Measurements from ENCODE around the gene RFX8. TPM values are rescaled to one million over a fixed set of nuclear protein-coding genes. Genes with fewer than 3 reads are reported as not detected.

RFX8 gene
- total and polyA plus RNA-seq, 2 of the 4 experiments (the other 2 are of a cell fraction) = 2.9 to 5.3 TPM

DNA sequence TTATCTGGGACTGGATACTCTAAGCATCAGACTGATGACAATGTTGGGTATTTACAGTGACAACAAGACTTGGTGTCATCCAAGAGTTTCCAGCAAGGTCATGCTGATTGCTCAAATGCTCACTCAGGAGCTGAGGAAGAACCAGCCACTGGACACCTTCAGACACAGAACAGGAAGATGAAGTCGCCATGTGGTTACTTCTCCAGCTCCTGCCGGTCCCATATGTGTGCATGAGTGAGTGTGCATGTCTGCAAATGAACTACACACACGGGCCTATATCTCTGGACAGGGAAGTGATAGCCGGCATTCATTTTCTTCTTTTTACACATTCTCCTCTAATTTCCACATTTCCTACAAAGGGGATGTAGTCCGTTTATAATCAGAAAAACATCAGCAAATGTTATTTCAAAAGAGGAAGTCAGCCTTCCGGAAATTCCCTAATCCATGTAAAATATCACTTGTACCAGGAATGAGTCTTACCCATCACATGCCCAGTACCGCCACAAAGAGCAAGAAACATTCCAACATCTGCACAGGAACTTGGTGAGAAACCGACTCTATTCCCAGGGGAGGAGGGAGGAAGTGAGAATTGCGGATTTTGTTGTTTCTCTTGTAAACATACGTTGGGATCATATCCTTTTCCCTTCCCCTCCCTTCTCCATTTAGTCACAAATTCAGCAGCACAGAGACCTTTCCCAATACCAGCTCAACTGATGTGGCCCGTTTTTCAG is 10.8 kb downstream of the RFX8 start (continued):
- TF ChIP-seq MAFK (IDR thresholded peaks at IDR 0.05; ENCODE audit: low read depth, low read length) (no peak), RFX5 (IDR thresholded peaks at IDR 0.05; ENCODE audit: low read depth, low read length) (no peak)

DNA sequence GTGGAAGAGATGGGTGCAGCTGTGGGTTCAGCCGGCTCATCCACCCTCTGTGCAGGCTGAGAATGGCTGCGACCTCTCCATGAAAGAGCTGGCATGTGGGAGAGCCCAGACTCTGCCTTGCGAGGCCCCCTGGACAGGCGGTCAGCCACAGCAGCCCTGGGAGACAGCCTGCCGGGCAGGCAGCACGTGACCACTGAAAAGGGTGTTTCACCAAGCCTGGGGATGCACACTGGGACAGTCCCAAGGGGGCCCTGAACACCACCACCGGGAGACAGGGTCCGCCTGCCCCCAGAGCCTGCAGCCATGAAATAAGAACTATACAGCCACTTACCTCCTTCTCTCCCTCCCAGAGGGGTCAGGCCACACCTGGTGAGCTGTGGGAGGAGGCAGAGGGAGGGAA is 11.5 kb downstream of the RFX8 start:
- Histone ChIP-seq H4K91ac (ENCODE audit: insufficient read depth, low read depth, low read length) (peak overlapping the region; percentile 60), H2AFZ (replicated peaks; ENCODE audit: low read length, poor library complexity) (peak overlapping the region; percentile 33), H2BK20ac (ENCODE audit: low read depth, low read length) (peak overlapping the region; percentile 75), H2BK5ac (ENCODE audit: low read depth, low read length, poor library complexity, severe bottlenecking) (peak overlapping the region; percentile 69), H3K14ac (replicated peaks; ENCODE audit: low read depth, low read length) (peak overlapping the region; percentile 89), H4K5ac (ENCODE audit: low read depth, low read length) (peak overlapping the region; percentile 32; the same call in 1 of the 2 replicates), H3K9me1 (ENCODE audit: insufficient read depth, low read length) (peaks cover 39% of the 10 kb centered on the region), H4K8ac (ENCODE audit: low read depth in 2 of 2, low read length in 2 of 2) (peak overlapping the region; percentile 15 to 84; a peak in 3 of 4 replicates), H3K4me2 (ENCODE audit: low read depth, low read length) (no peak overlapping the region), H3K23ac (ENCODE audit: low read depth, low read length) (peak overlapping the region; percentile 55; the same call in 1 of the 2 replicates), H3K4me3 (ENCODE audit: insufficient read depth, low read depth, low read length) (no peak overlapping the region), H3K4ac (ENCODE audit: low read depth, low read length) (peak overlapping the region; percentile 94), H3K36me3 (ENCODE audit: control insufficient read depth, insufficient read depth, low read length) (0 out of 2 replicates have a peak, but pooled peaks cover 1% of the 10 kb centered on the region), H3K27ac (ENCODE audit: insufficient read depth, low read length) (peak overlapping the region; percentile 60), H3K18ac (ENCODE audit: low read depth, low read length) (peak overlapping the region; percentile 58; the same call in 1 of the 2 replicates), H4K20me1 (ENCODE audit: insufficient read depth, low read length) (no peaks in the 10 kb centered on the region), H2AK9ac (replicated peaks; ENCODE audit: low read depth, low read length, poor library complexity) (peak overlapping the region; percentile 48), H3K9me3 (ENCODE audit: control insufficient read depth, insufficient read depth, low read length) (no peaks in the 10 kb centered on the region), H2BK15ac (ENCODE audit: low read depth, low read length) (peak overlapping the region; percentile 79; the same call in 2 of the 3 replicates), H3K56ac (ENCODE audit: extremely low read depth, insufficient read depth, low read length) (no peak overlapping the region), H3K27me3 (ENCODE audit: control insufficient read depth, insufficient read depth, low read length) (no peaks in the 10 kb centered on the region), H2BK120ac (ENCODE audit: low read depth, low read length) (peak overlapping the region; percentile 92), H2AK5ac (ENCODE audit: low read depth, low read length) (peak overlapping the region; percentile 88), H3K4me1 (ENCODE audit: control insufficient read depth, insufficient read depth, low read length) (peaks cover 22% of the 10 kb centered on the region), H3K9ac (ENCODE audit: low read depth, low read length) (no peak overlapping the region), H3K79me1 (ENCODE audit: low read depth in 1 of 2, low read length in 2 of 2) (peaks cover 26 to 74% of the 10 kb centered on the region in 2 experiments)
- DNase-seq = no peak
- no peak for TF ChIP-seq RCOR1 (IDR thresholded peaks at IDR 0.05; ENCODE audit: insufficient replicate concordance, low read length)
- TF ChIP-seq, protein P1, sequence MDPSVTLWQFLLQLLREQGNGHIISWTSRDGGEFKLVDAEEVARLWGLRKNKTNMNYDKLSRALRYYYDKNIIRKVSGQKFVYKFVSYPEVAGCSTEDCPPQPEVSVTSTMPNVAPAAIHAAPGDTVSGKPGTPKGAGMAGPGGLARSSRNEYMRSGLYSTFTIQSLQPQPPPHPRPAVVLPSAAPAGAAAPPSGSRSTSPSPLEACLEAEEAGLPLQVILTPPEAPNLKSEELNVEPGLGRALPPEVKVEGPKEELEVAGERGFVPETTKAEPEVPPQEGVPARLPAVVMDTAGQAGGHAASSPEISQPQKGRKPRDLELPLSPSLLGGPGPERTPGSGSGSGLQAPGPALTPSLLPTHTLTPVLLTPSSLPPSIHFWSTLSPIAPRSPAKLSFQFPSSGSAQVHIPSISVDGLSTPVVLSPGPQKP (IDR thresholded peaks at IDR 0.05; ENCODE audit: borderline replicate concordance, low read depth, low read length) = no peak
- TF ChIP-seq, protein P2, sequence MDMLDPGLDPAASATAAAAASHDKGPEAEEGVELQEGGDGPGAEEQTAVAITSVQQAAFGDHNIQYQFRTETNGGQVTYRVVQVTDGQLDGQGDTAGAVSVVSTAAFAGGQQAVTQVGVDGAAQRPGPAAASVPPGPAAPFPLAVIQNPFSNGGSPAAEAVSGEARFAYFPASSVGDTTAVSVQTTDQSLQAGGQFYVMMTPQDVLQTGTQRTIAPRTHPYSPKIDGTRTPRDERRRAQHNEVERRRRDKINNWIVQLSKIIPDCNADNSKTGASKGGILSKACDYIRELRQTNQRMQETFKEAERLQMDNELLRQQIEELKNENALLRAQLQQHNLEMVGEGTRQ (IDR thresholded peaks at IDR 0.05; ENCODE audit: low read depth, low read length) = no peak
- TF ChIP-seq, protein P3, sequence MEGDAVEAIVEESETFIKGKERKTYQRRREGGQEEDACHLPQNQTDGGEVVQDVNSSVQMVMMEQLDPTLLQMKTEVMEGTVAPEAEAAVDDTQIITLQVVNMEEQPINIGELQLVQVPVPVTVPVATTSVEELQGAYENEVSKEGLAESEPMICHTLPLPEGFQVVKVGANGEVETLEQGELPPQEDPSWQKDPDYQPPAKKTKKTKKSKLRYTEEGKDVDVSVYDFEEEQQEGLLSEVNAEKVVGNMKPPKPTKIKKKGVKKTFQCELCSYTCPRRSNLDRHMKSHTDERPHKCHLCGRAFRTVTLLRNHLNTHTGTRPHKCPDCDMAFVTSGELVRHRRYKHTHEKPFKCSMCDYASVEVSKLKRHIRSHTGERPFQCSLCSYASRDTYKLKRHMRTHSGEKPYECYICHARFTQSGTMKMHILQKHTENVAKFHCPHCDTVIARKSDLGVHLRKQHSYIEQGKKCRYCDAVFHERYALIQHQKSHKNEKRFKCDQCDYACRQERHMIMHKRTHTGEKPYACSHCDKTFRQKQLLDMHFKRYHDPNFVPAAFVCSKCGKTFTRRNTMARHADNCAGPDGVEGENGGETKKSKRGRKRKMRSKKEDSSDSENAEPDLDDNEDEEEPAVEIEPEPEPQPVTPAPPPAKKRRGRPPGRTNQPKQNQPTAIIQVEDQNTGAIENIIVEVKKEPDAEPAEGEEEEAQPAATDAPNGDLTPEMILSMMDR (conservative IDR thresholded peaks at IDR 0.05; ENCODE audit: low read depth, low read length) = no peak
- no peak for TF ChIP-seq POLR2A (IDR thresholded peaks at IDR 0.05; ENCODE audit: low read depth, low read length)
- TF ChIP-seq SMC3 (IDR thresholded peaks at IDR 0.05; ENCODE audit: low read depth, low read length) = no peak
- no peak for TF ChIP-seq NFE2L2 (IDR thresholded peaks at IDR 0.05; ENCODE audit: low read depth, low read length)
- dilution Hi-C loops (cut with HindIII; ENCODE audit: low sequenced_read_pairs, unreplicated experiment) (no loop called here), intact Hi-C loops (cut with micrococcal nuclease) (no loop called here), in situ Hi-C loops (cut with MboI; ENCODE audit: low sequenced_read_pairs) (no loop called here)
- no peak for ATAC-seq (ENCODE audit: low read depth)
- ChIA-PET POLR2A (ENCODE audit: unreplicated experiment) (no interaction called here), CTCF (interaction anchor here (0.9 kb wide), 1 partner anchor 45 kb away, joined by 4 read pairs; no protein-coding TSS in a partner anchor)
- 100% methylated on average over 3 of the region's 8 CpGs; no CpG with 5 or more reads in 1 of the 2 experiments for WGBS, 2 experiments (ENCODE audit: extremely low coverage in 2 of 2, insufficient read length in 1 of 2)
- no TSS peak for BruUV-seq (replicated peaks)

Data from IMR-90 (cell line).